Tibial nerve (tissue), 4 donors: ENCODE data around the gene NPPC. TPM values are rescaled to one million over a fixed set of nuclear protein-coding genes. Genes with fewer than 3 reads are reported as not detected.

Source experiments
- DNase-seq, 2 donors: peaks; one replicate each; pipeline ENCODE4 v3.0.0-alpha.2; 2019; ENCODE audit warnings: low spot score in 2 of 2
- H3K27ac ChIP-seq, 4 donors: fragments of 200-600 bp; sonication (generic) in 3 of 4; one replicate each; pipeline ENCODE4 v1.5.1; 2017 to 2019; ENCODE audit warnings: mild to moderate bottlenecking in 1 of 4
- H3K27me3 ChIP-seq, 2 donors: fragments of 200-600 bp; sonication (generic) in 1 of 2; one replicate each; pipeline versions ENCODE4 v1.5.1 to v1.6.0; 2017 to 2019
- H3K36me3 ChIP-seq, 3 donors: fragments of 200-600 bp; sonication (generic); one replicate each; pipeline ENCODE4 v1.5.1; 2018 to 2019
- H3K4me1 ChIP-seq, 4 donors: fragments of 200-600 bp; sonication (generic) in 3 of 4; one replicate each; pipeline ENCODE4 v1.5.1; 2017 to 2019
- H3K4me3 ChIP-seq, 4 donors: fragments of 200-600 bp; sonication (generic) in 3 of 4; one replicate each; pipeline ENCODE4 v1.5.1; 2017 to 2019; ENCODE audit warnings: mild to moderate bottlenecking in 1 of 4, moderate library complexity in 1 of 4
- H3K9me3 ChIP-seq, 4 donors: fragments of 200-600 bp; sonication (generic) in 3 of 4; one replicate each; pipeline ENCODE4 v1.5.1; 2017 to 2019
- EP300 ChIP-seq, 2 donors: sonication (generic); formaldehyde crosslinking; IDR thresholded peaks; one replicate each; pipeline ENCODE4 v1.6.1; 2017; ENCODE audit warnings: antibody characterized with exemption in 2 of 2, mild to moderate bottlenecking in 1 of 2
- POLR2A ChIP-seq, 2 donors: fragments of 450-650 bp; IDR thresholded peaks; one replicate each; pipeline ENCODE4 v1.6.1; 2017; ENCODE audit warnings: antibody characterized with exemption in 2 of 2, mild to moderate bottlenecking in 2 of 2, moderate library complexity in 2 of 2
- WGBS, 2 donors: methylation state at CpG; one replicate each; pipeline ENCODE4 v1.1.5; 2018; 5-methylcytosine and 5-hydroxymethylcytosine counted together
- total RNA-seq, 4 donors: library from RNA; depleted of rRNA; stranded (reverse); fragments of >200 nt; gene quantifications; one replicate each; pipeline ENCODE4 v1.1.0, GENCODE V29; 2016
- TF ChIP-seq, protein P1 (sequence below), 5 experiments: fragments of 200-600 bp in 3 of 5; fragments of 450-650 bp in 2 of 5; sonication (generic) in 3 of 5; IDR thresholded peaks; one replicate each; pipeline ENCODE4 v1.5.1; 2016 to 2019; ENCODE audit warnings: antibody characterized with exemption in 5 of 5, mild to moderate bottlenecking in 3 of 5, moderate library complexity in 2 of 5

The NPPC gene, protein sequence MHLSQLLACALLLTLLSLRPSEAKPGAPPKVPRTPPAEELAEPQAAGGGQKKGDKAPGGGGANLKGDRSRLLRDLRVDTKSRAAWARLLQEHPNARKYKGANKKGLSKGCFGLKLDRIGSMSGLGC
- total RNA-seq: not detected

DNA sequence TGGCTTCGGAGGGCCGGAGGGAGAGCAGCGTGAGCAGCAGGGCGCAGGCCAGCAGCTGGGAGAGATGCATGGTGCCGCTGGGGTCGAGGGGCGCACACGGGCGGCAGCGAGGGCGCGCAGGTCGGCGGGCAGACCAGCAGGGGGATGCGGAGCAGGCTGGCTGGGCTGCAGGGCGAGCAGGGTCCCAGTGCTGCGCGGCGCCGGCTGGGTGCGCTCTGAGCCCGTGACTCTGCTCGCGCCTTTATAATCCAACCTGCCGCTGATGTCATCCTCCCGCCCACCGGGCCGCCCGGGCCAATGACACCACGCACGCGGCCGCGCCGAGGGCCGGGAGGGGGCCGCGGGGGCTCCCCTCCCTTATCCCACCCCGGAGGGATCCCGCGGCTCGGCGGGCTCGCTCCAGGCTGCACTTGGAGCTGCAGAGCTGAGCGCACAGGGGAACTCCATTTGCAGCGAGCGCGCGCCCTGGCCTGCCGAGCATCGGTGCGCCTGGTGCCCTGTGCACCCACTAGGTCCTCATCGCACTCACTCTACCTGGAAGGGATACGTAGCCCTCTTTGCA is at the start of gene NPPC:
Gene NPPC (minus strand): TSS at position 217 of the 562 bp plus-strand sequence. CDS start 147 bp downstream, at position 70.
- Histone ChIP-seq H3K4me3 (peak within 1 kb of the TSS; percentile 13 to 45 (median 26)), H3K36me3 (no peaks in the 10 kb centered on the region), H3K27ac (no peak within 1 kb of the TSS), H3K9me3 (no peaks in the 10 kb centered on the region), H3K4me1 (peaks cover 0 to 33% (median 17%) of the 10 kb centered on the region in 4 donors), H3K27me3 (peaks cover 0 to 74% of the 10 kb centered on the region in 2 donors)
- WGBS, 2 donors: 0 to 1% methylated on average over 16 to 24 of the region's 54 CpGs
- TF ChIP-seq, protein P1, sequence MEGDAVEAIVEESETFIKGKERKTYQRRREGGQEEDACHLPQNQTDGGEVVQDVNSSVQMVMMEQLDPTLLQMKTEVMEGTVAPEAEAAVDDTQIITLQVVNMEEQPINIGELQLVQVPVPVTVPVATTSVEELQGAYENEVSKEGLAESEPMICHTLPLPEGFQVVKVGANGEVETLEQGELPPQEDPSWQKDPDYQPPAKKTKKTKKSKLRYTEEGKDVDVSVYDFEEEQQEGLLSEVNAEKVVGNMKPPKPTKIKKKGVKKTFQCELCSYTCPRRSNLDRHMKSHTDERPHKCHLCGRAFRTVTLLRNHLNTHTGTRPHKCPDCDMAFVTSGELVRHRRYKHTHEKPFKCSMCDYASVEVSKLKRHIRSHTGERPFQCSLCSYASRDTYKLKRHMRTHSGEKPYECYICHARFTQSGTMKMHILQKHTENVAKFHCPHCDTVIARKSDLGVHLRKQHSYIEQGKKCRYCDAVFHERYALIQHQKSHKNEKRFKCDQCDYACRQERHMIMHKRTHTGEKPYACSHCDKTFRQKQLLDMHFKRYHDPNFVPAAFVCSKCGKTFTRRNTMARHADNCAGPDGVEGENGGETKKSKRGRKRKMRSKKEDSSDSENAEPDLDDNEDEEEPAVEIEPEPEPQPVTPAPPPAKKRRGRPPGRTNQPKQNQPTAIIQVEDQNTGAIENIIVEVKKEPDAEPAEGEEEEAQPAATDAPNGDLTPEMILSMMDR (IDR thresholded peaks at IDR 0.05): peak in 1 of 5 experiments; percentile 22
- no peak for TF ChIP-seq EP300 (IDR thresholded peaks at IDR 0.05)
- DNase-seq: no peak

DNA sequence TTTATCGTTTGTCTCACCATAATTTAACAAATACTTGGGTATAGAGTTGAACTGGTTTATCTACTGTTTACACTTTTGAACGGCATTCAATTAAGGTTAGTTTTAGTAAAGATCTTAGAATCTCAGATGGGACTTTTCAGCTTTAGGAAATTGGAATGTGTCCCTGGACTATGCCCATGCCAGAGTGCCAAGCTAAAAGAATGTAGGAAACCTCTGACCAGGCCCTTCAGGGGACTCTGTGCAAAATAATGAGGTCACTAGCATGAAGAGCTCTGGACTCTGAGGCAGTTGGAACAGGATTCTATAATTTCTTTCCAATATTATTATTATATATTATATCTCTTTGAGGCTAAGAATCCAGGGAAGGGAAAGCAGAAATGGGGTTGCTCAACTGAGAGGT is 48.8 kb upstream of the NPPC start:
- WGBS, 2 donors: 95 to 97% methylated on average over 2 of the region's 2 CpGs
- H3K27me3 ChIP-seq: no peaks in the 10 kb centered on the region
- H3K9me3 ChIP-seq: no peaks in the 10 kb centered on the region
- peaks cover 0 to 16% (median 0%) of the 10 kb centered on the region in 3 donors for H3K36me3 ChIP-seq
- H3K4me1 ChIP-seq: no peaks in the 10 kb centered on the region
- TF ChIP-seq POLR2A (IDR thresholded peaks at IDR 0.05): no peak
- TF ChIP-seq, protein P1 (IDR thresholded peaks at IDR 0.05): no peak
- no peak overlapping the region for H3K27ac ChIP-seq
- H3K4me3 ChIP-seq: no peak overlapping the region
- DNase-seq: no peak

DNA sequence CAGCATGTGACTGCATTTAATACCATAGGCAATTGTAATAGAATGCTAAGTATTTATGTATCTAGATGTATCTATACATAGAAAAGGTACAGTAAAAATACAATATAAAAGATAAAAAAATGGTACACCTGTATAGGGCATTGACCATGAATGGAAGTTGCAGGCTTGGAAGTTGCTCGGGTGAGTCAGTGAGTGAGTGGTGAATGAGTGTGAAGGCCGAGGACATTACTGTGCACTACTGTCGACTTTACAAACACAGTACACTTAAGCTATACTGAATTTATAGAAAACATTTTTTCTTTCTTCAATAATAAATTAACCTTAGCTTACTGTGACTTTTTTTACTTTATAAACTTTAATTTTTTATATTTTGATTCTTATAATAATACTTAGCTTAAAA is 44.3 kb upstream of the NPPC start:
- Histone ChIP-seq H3K4me1 (no peaks in the 10 kb centered on the region), H3K4me3 (no peak overlapping the region), H3K27ac (no peak overlapping the region), H3K9me3 (no peaks in the 10 kb centered on the region), H3K36me3 (peaks cover 0 to 10% (median 0%) of the 10 kb centered on the region in 3 donors), H3K27me3 (no peaks in the 10 kb centered on the region)
- DNase-seq: no peak
- WGBS, 2 donors: 90 to 95% methylated on average over 3 of the region's 3 CpGs
- no peak for TF ChIP-seq POLR2A (IDR thresholded peaks at IDR 0.05)
- TF ChIP-seq EP300 (IDR thresholded peaks at IDR 0.05): no peak
- TF ChIP-seq, protein P1 (IDR thresholded peaks at IDR 0.05): no peak

DNA sequence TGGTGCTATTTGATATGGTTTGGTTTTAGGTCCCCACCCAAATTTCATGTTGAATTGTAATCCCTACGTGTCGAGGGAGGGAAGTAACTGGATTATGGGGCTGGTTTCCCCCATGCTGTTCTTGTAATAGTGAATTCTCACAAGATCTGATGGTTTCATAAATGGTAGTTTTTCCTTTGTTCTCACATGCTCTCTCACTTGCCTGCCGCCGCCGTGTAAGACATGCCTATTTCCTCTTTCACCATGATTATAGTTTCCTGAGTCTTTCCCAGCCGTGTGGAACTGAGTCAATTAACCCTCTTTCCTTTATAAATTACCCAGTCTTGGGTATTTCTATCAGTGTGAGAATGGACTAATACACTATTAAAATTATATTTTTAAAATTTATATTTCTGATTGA is 42.6 kb upstream of the NPPC start:
- Histone ChIP-seq H3K4me1 (peaks cover 0 to 14% (median 0%) of the 10 kb centered on the region in 4 donors), H3K27ac (no peak overlapping the region), H3K4me3 (no peak overlapping the region), H3K9me3 (no peaks in the 10 kb centered on the region), H3K36me3 (peaks cover 0 to 10% (median 0%) of the 10 kb centered on the region in 3 donors), H3K27me3 (no peaks in the 10 kb centered on the region)
- WGBS, 2 donors: 91 to 95% methylated on average over 6 of the region's 6 CpGs
- DNase-seq: no peak
- TF ChIP-seq EP300 (IDR thresholded peaks at IDR 0.05): no peak
- TF ChIP-seq, protein P1 (IDR thresholded peaks at IDR 0.05): no peak

DNA sequence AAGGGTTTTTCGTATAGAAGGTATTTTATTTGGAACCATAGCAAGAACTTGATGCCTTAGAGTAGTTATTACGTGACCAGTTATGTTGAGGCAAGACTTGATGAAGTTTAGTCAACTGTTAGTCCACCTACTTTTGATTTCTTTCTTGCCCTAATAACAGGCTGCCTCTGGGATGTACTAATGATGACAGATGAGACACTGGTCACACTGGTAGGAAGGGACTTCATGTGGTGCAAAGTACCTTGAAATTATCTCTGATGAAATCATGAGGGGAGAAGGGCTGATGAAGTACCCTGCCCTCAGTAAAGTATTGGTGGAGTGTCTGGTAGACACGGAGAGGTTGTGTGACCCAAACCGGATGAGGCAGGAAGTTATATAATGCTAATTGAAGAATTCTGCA is 40.7 kb upstream of the NPPC start:
- Histone ChIP-seq H3K27ac (no peak overlapping the region), H3K4me1 (peaks cover 0 to 31% (median 9%) of the 10 kb centered on the region in 4 donors), H3K36me3 (no peaks in the 10 kb centered on the region), H3K27me3 (no peaks in the 10 kb centered on the region), H3K9me3 (no peaks in the 10 kb centered on the region), H3K4me3 (no peak overlapping the region)
- no peak for TF ChIP-seq EP300 (IDR thresholded peaks at IDR 0.05)
- no peak for TF ChIP-seq POLR2A (IDR thresholded peaks at IDR 0.05)
- TF ChIP-seq, protein P1 (IDR thresholded peaks at IDR 0.05): no peak
- no peak for DNase-seq
- WGBS, 2 donors: 66 to 76% methylated on average over 4 of the region's 4 CpGs
